GM19240 (cell line): ENCODE results near the gene NFE2L1.
"Not testable (repeated sequence)": the region's sequence is repeated elsewhere in the genome, so short reads cannot be mapped to it uniquely, and the experiment has no call there.

Experiments used
- DNase-seq: peaks from one replicate; pipeline ENCODE4 v3.0.0; 2011; ENCODE audit warnings: low spot score; ENCODE audit not compliant: insufficient read length

The NFE2L1 gene

GRCh38 chr17:48067808-48068207 lies 19.6 kb downstream of the NFE2L1 start:
- DNase-seq = not testable (repeated sequence)

- DNase-seq = no peak
These were observed 20.4 kb downstream of the NFE2L1 start for GRCh38 chr17:48068491-48068961.

GRCh38 chr17:48070195-48070594 lies 22.0 kb downstream of the NFE2L1 start:
- no peak for DNase-seq

GRCh38 chr17:48071654-48072053 lies 23.5 kb downstream of the NFE2L1 start:
- no peak for DNase-seq

- DNase-seq = not testable (repeated sequence)
These were observed 24.7 kb downstream of the NFE2L1 start for GRCh38 chr17:48072811-48073210.

- DNase-seq = not testable (repeated sequence)
These were observed 25.5 kb downstream of the NFE2L1 start for GRCh38 chr17:48073566-48074094.

GRCh38 chr17:48074322-48075081 lies 26.3 kb downstream of the NFE2L1 start:
- DNase-seq = peak; percentile 26

- not testable (repeated sequence) for DNase-seq
These were observed 29.0 kb downstream of the NFE2L1 start for GRCh38 chr17:48077152-48077551.

GRCh38 chr17:48081858-48082257 lies 33.7 kb downstream of the NFE2L1 start:
- no peak for DNase-seq

- no peak for DNase-seq
These were observed 36.8 kb downstream of the NFE2L1 start for GRCh38 chr17:48084932-48085331.

GRCh38 chr17:48093341-48094045 lies 45.3 kb downstream of the NFE2L1 start:
- no peak for DNase-seq

GRCh38 chr17:48095611-48096010 lies 47.5 kb downstream of the NFE2L1 start:
- no peak for DNase-seq

GRCh38 chr17:48100160-48100559 lies 52.0 kb downstream of the NFE2L1 start:
- no peak for DNase-seq

GRCh38 chr17:48100591-48101011 lies 52.4 kb downstream of the NFE2L1 start:
- no peak for DNase-seq

GRCh38 chr17:48101012-48101720 lies 53.0 kb downstream of the NFE2L1 start, which contains the start of gene CBX1:
TSS of gene CBX1 (minus strand) at chr17:48101478. CDS start at chr17:48077004, 24,474 bp downstream.
- DNase-seq = peak; percentile 67

GRCh38 chr17:48102043-48102750 lies 54.0 kb downstream of the NFE2L1 start:
- DNase-seq = no peak

- no peak for DNase-seq
These were observed 54.9 kb downstream of the NFE2L1 start for GRCh38 chr17:48102798-48103715.

GRCh38 chr17:48104440-48104839 lies 56.3 kb downstream of the NFE2L1 start:
- no peak for DNase-seq

- no peak for DNase-seq
These were observed 58.6 kb downstream of the NFE2L1 start for GRCh38 chr17:48106802-48107136.
